Natural killer cell (primary cell): ENCODE results near the gene ADGRV1. TPM values are rescaled to one million over a fixed set of nuclear protein-coding genes. Genes with fewer than 3 reads are reported as not detected.

Source experiments
- ATAC-seq, 3 donors: fragments of 150-1000 bp in 2 of 3; fragments of 200-7000 bp in 1 of 3; cut with Tn5 transposase; 1 replicate in 1 of 3; 2 replicates in 2 of 3; pipeline ENCODE4 v1.10.0; 2021; ENCODE audit warnings: mild to moderate bottlenecking in 2 of 3, moderate library complexity in 2 of 3
- DNase-seq, 2 donors: peaks; one replicate each; pipeline versions ENCODE4 v3.0.0 to v3.0.0-alpha.2; 2013 to 2021; ENCODE audit warnings: mixed read lengths in 1 of 2
- H3K27ac ChIP-seq: one replicate; pipeline ENCODE4 v1.5.1; 2013; ENCODE audit warnings: mild to moderate bottlenecking, low read length
- H3K27me3 ChIP-seq: one replicate; pipeline ENCODE4 v1.6.1; 2013; ENCODE audit warnings: low read length; ENCODE audit not compliant: control insufficient read depth, insufficient read depth
- H3K36me3 ChIP-seq: one replicate; pipeline ENCODE4 v1.6.1; 2013; ENCODE audit warnings: low read length; ENCODE audit not compliant: control insufficient read depth, insufficient read depth
- H3K4me1 ChIP-seq: one replicate; pipeline ENCODE4 v1.6.1; 2013; ENCODE audit warnings: low read length; ENCODE audit not compliant: control insufficient read depth, insufficient read depth
- H3K4me3 ChIP-seq: one replicate; pipeline ENCODE4 v1.5.1; 2013; ENCODE audit warnings: low read length
- H3K9me3 ChIP-seq: one replicate; pipeline ENCODE4 v1.6.1; 2013; ENCODE audit warnings: low read length; ENCODE audit not compliant: control insufficient read depth, insufficient read depth
- H3K27ac Mint-ChIP-seq, 2 donors: one replicate each; pipeline ENCODE4 v1.8.0; 2022; ENCODE audit warnings: mild to moderate bottlenecking in 2 of 2, mixed read lengths in 2 of 2, moderate library complexity in 1 of 2
- H3K27me3 Mint-ChIP-seq, 2 donors: one replicate each; pipeline ENCODE4 v1.8.0; 2022; ENCODE audit warnings: low read depth in 2 of 2, mixed read lengths in 2 of 2
- H3K36me3 Mint-ChIP-seq: one replicate; pipeline ENCODE4 v1.8.0; 2022; ENCODE audit warnings: mixed read lengths
- H3K4me1 Mint-ChIP-seq, 2 donors: one replicate each; pipeline ENCODE4 v1.8.0; 2022; ENCODE audit warnings: mixed read lengths in 2 of 2
- H3K4me3 Mint-ChIP-seq: one replicate; pipeline ENCODE4 v1.8.0; 2022; ENCODE audit warnings: mild to moderate bottlenecking, moderate library complexity, mixed read lengths
- H3K9me3 Mint-ChIP-seq, 2 donors: one replicate each; pipeline ENCODE4 v1.8.0; 2022; ENCODE audit warnings: mixed read lengths in 2 of 2
- WGBS: methylation state at CpG from one replicate; pipeline ENCODE4 v1.1.7; 2013; ENCODE audit warnings: missing lambda C conversion rate; ENCODE audit not compliant: insufficient coverage; 5-methylcytosine and 5-hydroxymethylcytosine counted together
- intact Hi-C: fragments of 100-400 bp; cut with micrococcal nuclease; formaldehyde crosslinking; loops from one replicate; pipeline ENCODE4 v1.14.2; 2022
- total RNA-seq, 4 donors: library from RNA; stranded (reverse); fragments of 120-200 nt in 1 of 4; gene quantifications; one replicate each; pipeline versions ENCODE4 v1.2.3 to v1.2.4, GENCODE V29; 2013 to 2022
- TF ChIP-seq, protein P1 (sequence below): fragments of 200-600 bp; IDR thresholded peaks from one replicate; pipeline ENCODE4 v1.8.0; 2022; ENCODE audit warnings: antibody characterized with exemption

Gene ADGRV1
- total RNA-seq, 3 donors from 2014 or later (not counting 1 experiment from before 2014, with no cell fraction given): 0.50 to 0.71 TPM; not detected in 1

DNA sequence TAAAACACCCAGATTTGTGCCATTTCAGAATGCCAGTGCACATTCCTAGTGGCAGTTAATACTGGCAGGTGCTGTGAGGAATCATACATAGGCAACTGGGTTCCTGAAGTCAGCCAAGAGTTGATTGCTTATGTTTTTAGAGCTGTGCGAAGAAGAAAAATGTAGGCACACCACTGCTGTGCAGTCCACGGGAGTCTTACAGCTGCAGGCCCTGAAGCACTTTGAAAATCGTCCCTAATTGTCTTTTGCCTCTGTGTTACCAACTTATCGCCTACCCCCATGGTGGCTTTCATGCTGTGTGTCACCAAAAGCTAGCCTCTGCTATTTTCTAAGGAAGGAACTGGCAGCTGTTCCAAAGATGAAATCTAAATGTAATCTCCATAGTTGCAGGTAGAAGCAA is 560.6 kb downstream of the ADGRV1 start:
- WGBS: 94% methylated on average over 4 of the region's 4 CpGs
- intact Hi-C loops: no loop called here
- H3K27ac ChIP-seq: no peak overlapping the region

DNA sequence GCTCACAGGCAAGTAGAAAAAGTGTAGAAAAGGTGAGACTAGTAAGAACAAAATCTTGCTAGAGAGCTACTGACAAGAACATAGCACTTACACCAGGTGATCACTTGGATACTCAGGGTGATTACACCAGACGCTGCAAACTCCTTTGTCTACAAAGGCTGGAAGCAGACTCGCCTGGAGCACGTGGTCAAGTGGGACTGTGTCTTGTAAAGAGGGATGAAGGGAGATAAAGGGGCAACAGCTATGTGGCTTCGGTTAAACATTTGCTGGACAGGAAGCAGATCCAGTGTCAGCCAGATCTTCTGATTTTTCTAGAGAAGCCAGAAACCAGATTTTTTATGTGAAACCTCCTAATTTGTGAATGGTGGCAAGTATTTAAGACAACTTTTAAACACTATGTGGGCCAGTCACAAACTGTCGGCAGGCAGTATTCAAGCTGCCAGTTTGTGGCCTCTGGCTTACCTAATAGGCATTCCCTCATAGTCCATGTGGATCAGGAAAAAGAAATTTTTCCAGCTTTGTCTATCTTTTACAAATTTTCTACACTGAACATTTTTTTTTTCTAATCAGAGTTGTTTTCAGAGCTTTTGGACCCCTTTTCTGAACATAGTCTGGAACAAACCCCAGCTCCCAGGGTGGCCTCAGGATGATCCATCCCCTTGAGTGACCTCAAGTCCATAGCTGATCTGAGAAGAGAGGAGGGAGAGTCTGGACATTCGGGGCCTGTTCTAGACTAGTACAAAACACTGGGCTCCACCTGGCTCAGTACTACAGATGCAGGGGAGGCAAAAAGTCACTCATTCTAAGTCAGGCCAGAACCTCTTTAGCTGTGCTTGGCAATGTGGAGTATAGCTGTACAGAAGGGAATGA is 561.6 kb downstream of the ADGRV1 start:
- 89% methylated on average over 6 of the region's 6 CpGs for whole genome bisulfite sequencing
- no peaks in the 10 kb centered on the region for H3K36me3 Mint-ChIP-seq
- Histone ChIP-seq H3K27me3 (no peaks in the 10 kb centered on the region), H3K9me3 (no peaks in the 10 kb centered on the region), H3K4me3 (no peak overlapping the region), H3K4me1 (no peaks in the 10 kb centered on the region), H3K36me3 (no peaks in the 10 kb centered on the region), H3K27ac (no peak overlapping the region)
- DNase-seq (no peak), ATAC-seq (no peak)
- H3K4me3 Mint-ChIP-seq: no peak overlapping the region
- H3K27me3 Mint-ChIP-seq: peaks cover 0 to 2% of the 10 kb centered on the region in 2 donors
- no peaks in the 10 kb centered on the region for H3K9me3 Mint-ChIP-seq
- intact Hi-C loops: no loop called here
- TF ChIP-seq, protein P1, sequence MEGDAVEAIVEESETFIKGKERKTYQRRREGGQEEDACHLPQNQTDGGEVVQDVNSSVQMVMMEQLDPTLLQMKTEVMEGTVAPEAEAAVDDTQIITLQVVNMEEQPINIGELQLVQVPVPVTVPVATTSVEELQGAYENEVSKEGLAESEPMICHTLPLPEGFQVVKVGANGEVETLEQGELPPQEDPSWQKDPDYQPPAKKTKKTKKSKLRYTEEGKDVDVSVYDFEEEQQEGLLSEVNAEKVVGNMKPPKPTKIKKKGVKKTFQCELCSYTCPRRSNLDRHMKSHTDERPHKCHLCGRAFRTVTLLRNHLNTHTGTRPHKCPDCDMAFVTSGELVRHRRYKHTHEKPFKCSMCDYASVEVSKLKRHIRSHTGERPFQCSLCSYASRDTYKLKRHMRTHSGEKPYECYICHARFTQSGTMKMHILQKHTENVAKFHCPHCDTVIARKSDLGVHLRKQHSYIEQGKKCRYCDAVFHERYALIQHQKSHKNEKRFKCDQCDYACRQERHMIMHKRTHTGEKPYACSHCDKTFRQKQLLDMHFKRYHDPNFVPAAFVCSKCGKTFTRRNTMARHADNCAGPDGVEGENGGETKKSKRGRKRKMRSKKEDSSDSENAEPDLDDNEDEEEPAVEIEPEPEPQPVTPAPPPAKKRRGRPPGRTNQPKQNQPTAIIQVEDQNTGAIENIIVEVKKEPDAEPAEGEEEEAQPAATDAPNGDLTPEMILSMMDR: no peak
- H3K4me1 Mint-ChIP-seq: no peaks in the 10 kb centered on the region
- H3K27ac Mint-ChIP-seq: no peak overlapping the region

More for the DNA sequence above, 560.6 kb downstream of the ADGRV1 start:
- Mint-ChIP-seq H3K4me1 (peaks cover 0 to 10% of the 10 kb centered on the region in 2 donors), H3K4me3 (no peak overlapping the region), H3K27ac (no peak overlapping the region), H3K36me3 (no peaks in the 10 kb centered on the region), H3K27me3 (peaks cover 0 to 2% of the 10 kb centered on the region in 2 donors), H3K9me3 (no peaks in the 10 kb centered on the region)
- no peaks in the 10 kb centered on the region for H3K4me1 ChIP-seq
- no peak overlapping the region for H3K4me3 ChIP-seq
- ATAC-seq (no peak), DNase-seq (no peak)
- TF ChIP-seq, protein P1: no peak
- no peaks in the 10 kb centered on the region for H3K36me3 ChIP-seq
- H3K27me3 ChIP-seq: no peaks in the 10 kb centered on the region
- H3K9me3 ChIP-seq: no peaks in the 10 kb centered on the region

DNA sequence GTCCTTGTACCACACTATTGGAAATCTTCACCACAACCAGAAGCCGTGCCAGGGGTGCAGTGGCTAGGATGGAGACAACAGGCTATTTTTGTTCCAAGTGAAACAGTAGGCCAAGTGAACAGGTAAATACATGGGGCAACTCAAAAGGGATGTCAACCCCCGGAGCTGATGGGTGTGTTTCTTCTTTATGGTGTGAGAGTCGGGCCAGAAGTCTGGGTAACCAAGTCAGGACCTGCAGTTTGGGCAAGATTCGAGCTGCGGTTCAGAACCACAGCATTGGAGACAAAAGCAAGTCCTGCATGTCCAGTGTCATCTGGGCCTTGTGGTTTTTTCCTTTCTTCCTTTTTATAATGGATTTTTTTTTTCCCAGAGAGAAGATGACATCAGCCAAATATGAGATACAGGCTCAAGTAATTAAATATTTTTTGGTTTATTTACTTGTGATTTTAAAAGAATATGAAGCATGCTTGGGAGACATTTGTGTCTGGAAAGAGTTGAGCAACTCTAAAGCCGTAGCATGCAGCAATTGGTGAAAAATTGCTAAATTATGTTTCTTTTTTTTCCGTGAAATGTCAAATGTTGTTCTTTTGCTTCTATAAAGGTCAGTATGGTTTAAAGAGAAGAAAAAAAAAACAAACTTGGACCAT is 562.9 kb downstream of the ADGRV1 start:
- H3K4me1 Mint-ChIP-seq: no peaks in the 10 kb centered on the region
- DNase-seq (no peak), ATAC-seq (no peak)
- intact Hi-C loops: no loop called here
- no peak overlapping the region for H3K4me3 ChIP-seq
- no peak overlapping the region for H3K4me3 Mint-ChIP-seq
- H3K27ac ChIP-seq: no peak overlapping the region
- H3K36me3 Mint-ChIP-seq: no peaks in the 10 kb centered on the region
- H3K27me3 ChIP-seq: no peaks in the 10 kb centered on the region
- TF ChIP-seq, protein P1: no peak
- peaks cover 0 to 6% of the 10 kb centered on the region in 2 donors for H3K27me3 Mint-ChIP-seq
- H3K9me3 ChIP-seq: no peaks in the 10 kb centered on the region
- H3K4me1 ChIP-seq: no peaks in the 10 kb centered on the region
- H3K9me3 Mint-ChIP-seq: no peaks in the 10 kb centered on the region
- 91% methylated on average over 7 of the region's 7 CpGs for WGBS
- no peak overlapping the region for H3K27ac Mint-ChIP-seq
- no peaks in the 10 kb centered on the region for H3K36me3 ChIP-seq
